Measurements from ENCODE around the gene MSI2.

MSI2 gene

GRCh38 chr17:57308543-57309186, 52.3 kb downstream of the MSI2 start:
- Histone ChIP-seq H3K27me3 (ENCODE audit: insufficient read depth, low read length, poor library complexity, severe bottlenecking) (no peaks in the 10 kb centered on the region), H3K36me3 (ENCODE audit: insufficient read depth, low read length) (peaks cover 87% of the 10 kb centered on the region; the same call in 1 of the 2 replicates), H3K9ac (ENCODE audit: low read depth, low read length, poor library complexity, severe bottlenecking) (no peak overlapping the region), H3K4me3 (ENCODE audit: low read length, poor library complexity, severe bottlenecking) (no peak overlapping the region), H3K4me2 (ENCODE audit: low read depth, low read length, poor library complexity, severe bottlenecking) (no peak overlapping the region), H3K79me2 (ENCODE audit: insufficient read depth, low read length) (peaks cover 98% of the 10 kb centered on the region), H3F3A (ENCODE audit: low read depth) (no peaks in the 10 kb centered on the region), H3K9me2 (replicated peaks; ENCODE audit: low read depth, low read length) (no peaks in the 10 kb centered on the region), H4K20me1 (ENCODE audit: insufficient read depth, low read length, poor library complexity, severe bottlenecking) (peaks cover 90% of the 10 kb centered on the region), H3K9me3 (ENCODE audit: insufficient read depth, low read depth, low read length) (no peaks in the 10 kb centered on the region), H2AFZ (ENCODE audit: low read length) (no peak overlapping the region), H3K4me1 (ENCODE audit: insufficient read depth, low read length, poor library complexity, severe bottlenecking) (peaks cover 1% of the 10 kb centered on the region)
- TF ChIP-seq EZH2phosphoT487 (IDR thresholded peaks at IDR 0.05; ENCODE audit: borderline replicate concordance) = no peak
- TF ChIP-seq CTCF (conservative IDR thresholded peaks at IDR 0.05; ENCODE audit: low read length) = no peak

- H3K36me3 ChIP-seq (ENCODE audit: insufficient read depth, low read length) = peaks cover 94% of the 10 kb centered on the region; the same call in 1 of the 2 replicates
- peaks cover 91% of the 10 kb centered on the region for H4K20me1 ChIP-seq (ENCODE audit: insufficient read depth, low read length, poor library complexity, severe bottlenecking)
- no peak overlapping the region for H3K4me3 ChIP-seq (ENCODE audit: low read length, poor library complexity, severe bottlenecking)
- H3K27me3 ChIP-seq (ENCODE audit: insufficient read depth, low read length, poor library complexity, severe bottlenecking) = no peaks in the 10 kb centered on the region
- H3F3A ChIP-seq (ENCODE audit: low read depth) = no peaks in the 10 kb centered on the region
- no peaks in the 10 kb centered on the region for H3K9me3 ChIP-seq (ENCODE audit: insufficient read depth, low read depth, low read length)
- H3K4me2 ChIP-seq (ENCODE audit: low read depth, low read length, poor library complexity, severe bottlenecking) = no peak overlapping the region
- H3K9ac ChIP-seq (ENCODE audit: low read depth, low read length, poor library complexity, severe bottlenecking) = no peak overlapping the region
- no peaks in the 10 kb centered on the region for H3K4me1 ChIP-seq (ENCODE audit: insufficient read depth, low read length, poor library complexity, severe bottlenecking)
- no peaks in the 10 kb centered on the region for H3K9me2 ChIP-seq (replicated peaks; ENCODE audit: low read depth, low read length)
- no peak overlapping the region for H2AFZ ChIP-seq (ENCODE audit: low read length)
- H3K79me2 ChIP-seq (ENCODE audit: insufficient read depth, low read length) = peaks cover 99% of the 10 kb centered on the region
- TF ChIP-seq EZH2phosphoT487 (IDR thresholded peaks at IDR 0.05; ENCODE audit: borderline replicate concordance) (no peak), CTCF (conservative IDR thresholded peaks at IDR 0.05; ENCODE audit: low read length) (no peak)
Measured at GRCh38 chr17:57309479-57309878, 53.2 kb downstream of the MSI2 start.

GRCh38 chr17:57311281-57312216, 55.2 kb downstream of the MSI2 start:
- H3K9me2 ChIP-seq (replicated peaks; ENCODE audit: low read depth, low read length) = no peaks in the 10 kb centered on the region
- no peak for TF ChIP-seq EZH2phosphoT487 (IDR thresholded peaks at IDR 0.05; ENCODE audit: borderline replicate concordance)
- TF ChIP-seq CTCF (conservative IDR thresholded peaks at IDR 0.05; ENCODE audit: low read length) = no peak
- H3K79me2 ChIP-seq (ENCODE audit: insufficient read depth, low read length) = peaks cover 98% of the 10 kb centered on the region
- H3K9ac ChIP-seq (ENCODE audit: low read depth, low read length, poor library complexity, severe bottlenecking) = no peak overlapping the region
- H3K4me2 ChIP-seq (ENCODE audit: low read depth, low read length, poor library complexity, severe bottlenecking) = no peak overlapping the region
- H2AFZ ChIP-seq (ENCODE audit: low read length) = no peak overlapping the region
- H3K9me3 ChIP-seq (ENCODE audit: insufficient read depth, low read depth, low read length) = no peaks in the 10 kb centered on the region
- H3K4me1 ChIP-seq (ENCODE audit: insufficient read depth, low read length, poor library complexity, severe bottlenecking) = no peaks in the 10 kb centered on the region
- H4K20me1 ChIP-seq (ENCODE audit: insufficient read depth, low read length, poor library complexity, severe bottlenecking) = peaks cover 90% of the 10 kb centered on the region
- no peak overlapping the region for H3K4me3 ChIP-seq (ENCODE audit: low read length, poor library complexity, severe bottlenecking)
- H3K27me3 ChIP-seq (ENCODE audit: insufficient read depth, low read length, poor library complexity, severe bottlenecking) = no peaks in the 10 kb centered on the region
- H3K36me3 ChIP-seq (ENCODE audit: insufficient read depth, low read length) = peaks cover 93% of the 10 kb centered on the region; the same call in 1 of the 2 replicates
- H3F3A ChIP-seq (ENCODE audit: low read depth) = no peaks in the 10 kb centered on the region
